ENCODE measurements around the gene NAT8L. TPM values are rescaled to one million over a fixed set of nuclear protein-coding genes. Genes with fewer than 3 reads are reported as not detected.
A peak's percentile ranks its signal among the peaks of the same experiment; 100 is the strongest.
"Not testable (repeated sequence)": the region's sequence is repeated elsewhere in the genome, so short reads cannot be mapped to it uniquely, and the experiment has no call there.

Gene NAT8L
- total RNA-seq: 1 to 10 TPM in 1 of 2 donors, under 1 TPM in 1; 0.51 to 1.5 TPM

GRCh38 chr4:2059046-2059725 lies at the start of gene NAT8L:
Gene NAT8L (plus strand): TSS chr4:2059327. CDS start chr4:2059512, 185 bp downstream.
- Mint-ChIP-seq H3K27ac (no peak within 1 kb of the TSS), H3K27me3 (ENCODE audit: low read depth) (peaks cover 31% of the 10 kb centered on the region), H3K4me3 (peak within 1 kb of the TSS in 1 of 2 donors; percentile 36), H3K4me1 (ENCODE audit: low read depth) (no peaks in the 10 kb centered on the region), H3K9me3 (no peaks in the 10 kb centered on the region), H3K36me3 (ENCODE audit: insufficient read depth in 2 of 2) (no peaks in the 10 kb centered on the region)
- ATAC-seq (replicated peaks in 1 of 2): peak; percentile 66 to 70
- peak; percentile 39 to 41 for DNase-seq

DNA sequence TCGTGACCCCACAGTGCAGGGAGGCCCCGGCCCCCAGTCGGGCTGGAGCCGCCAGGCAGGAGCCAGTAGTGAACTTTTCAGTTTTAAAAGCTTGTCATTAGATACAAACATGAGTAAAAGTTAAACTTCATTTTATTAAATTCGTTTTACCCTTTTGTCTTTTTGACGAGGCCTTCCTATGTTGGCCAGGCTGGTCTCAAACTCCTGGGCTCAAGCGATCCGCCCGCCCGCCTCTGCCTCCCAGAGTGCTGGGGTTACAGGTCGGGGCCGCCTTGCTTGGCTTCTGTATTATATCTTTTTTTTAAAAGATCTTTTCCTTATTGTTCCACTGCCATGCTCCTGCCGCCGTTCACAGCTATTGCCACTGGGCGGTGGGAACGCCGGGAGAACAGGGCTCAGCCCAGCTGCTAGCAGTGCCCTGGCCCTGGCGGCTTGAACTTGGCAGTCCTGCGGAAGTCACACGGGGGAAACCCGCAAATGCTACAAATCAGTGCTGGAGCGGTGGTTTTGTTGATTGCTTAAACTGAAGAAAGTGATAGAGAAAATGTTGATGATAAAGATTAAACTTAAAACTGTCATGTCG lies 49.4 kb upstream of the NAT8L start:
- DNase-seq (peak; percentile 49 to 57), ATAC-seq (replicated peaks in 1 of 2) (peak; percentile 37 to 38)
- H3K4me3 Mint-ChIP-seq: peak overlapping the region; percentile 91 to 97
- H3K4me1 Mint-ChIP-seq (ENCODE audit: low read depth): peaks cover 36% of the 10 kb centered on the region
- no peaks in the 10 kb centered on the region for H3K27me3 Mint-ChIP-seq (ENCODE audit: low read depth)
- H3K9me3 Mint-ChIP-seq: no peaks in the 10 kb centered on the region
- H3K36me3 Mint-ChIP-seq (ENCODE audit: insufficient read depth in 2 of 2): peaks cover 4 to 7% of the 10 kb centered on the region in 2 donors
- H3K27ac Mint-ChIP-seq: peak overlapping the region; percentile 92

DNA sequence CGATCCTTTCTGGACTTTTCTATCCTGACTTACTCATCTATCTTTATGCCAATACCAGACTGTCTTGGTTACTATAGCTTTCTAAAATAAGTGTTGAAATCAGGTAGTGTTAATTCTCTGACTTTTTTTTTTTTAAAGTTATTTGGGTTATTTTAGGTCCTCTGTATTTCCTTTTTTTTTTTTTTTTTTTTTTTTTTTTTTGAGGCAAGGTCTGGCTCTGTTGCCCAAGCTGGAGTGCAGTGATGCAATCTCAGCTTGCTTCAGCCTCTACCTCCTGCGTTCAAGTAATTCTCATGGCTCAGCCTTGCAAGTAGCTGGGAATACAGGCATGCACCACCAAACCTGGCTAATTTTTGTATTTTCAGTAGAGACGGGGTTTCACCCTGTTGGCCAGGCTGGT lies 47.5 kb upstream of the NAT8L start:
- H3K9me3 Mint-ChIP-seq: no peaks in the 10 kb centered on the region
- H3K36me3 Mint-ChIP-seq (ENCODE audit: insufficient read depth in 2 of 2): peaks cover 4 to 7% of the 10 kb centered on the region in 2 donors
- H3K27me3 Mint-ChIP-seq (ENCODE audit: low read depth): no peaks in the 10 kb centered on the region
- no peak overlapping the region for H3K4me3 Mint-ChIP-seq
- no peak overlapping the region for H3K27ac Mint-ChIP-seq
- no peak for DNase-seq
- H3K4me1 Mint-ChIP-seq (ENCODE audit: low read depth): peaks cover 25% of the 10 kb centered on the region
- ATAC-seq (replicated peaks in 1 of 2): no peak

DNA sequence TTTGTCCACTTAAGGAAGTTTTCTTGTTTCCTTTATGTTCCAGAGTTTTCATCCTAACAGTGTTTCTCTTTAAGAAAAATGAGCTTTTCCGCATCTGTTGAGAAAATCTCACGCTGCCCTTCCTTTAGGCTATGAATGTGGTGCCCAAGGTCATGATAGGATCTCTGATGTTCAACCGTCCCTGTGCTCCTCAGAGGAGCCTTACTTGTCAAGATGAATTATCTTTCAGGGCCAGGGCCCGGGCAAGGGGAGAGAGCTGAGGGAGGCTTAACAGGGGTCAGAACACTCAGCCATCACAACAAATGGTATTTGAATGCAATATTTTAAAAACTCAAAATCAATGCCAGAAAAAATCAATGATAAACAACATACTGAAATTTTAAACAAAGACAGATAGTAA lies 44.1 kb upstream of the NAT8L start:
- Mint-ChIP-seq H3K27me3 (ENCODE audit: low read depth) (peaks cover 5% of the 10 kb centered on the region), H3K36me3 (ENCODE audit: insufficient read depth in 2 of 2) (no peaks in the 10 kb centered on the region), H3K9me3 (no peaks in the 10 kb centered on the region), H3K4me1 (ENCODE audit: low read depth) (peaks cover 9% of the 10 kb centered on the region), H3K4me3 (no peak overlapping the region), H3K27ac (no peak overlapping the region)
- ATAC-seq (replicated peaks in 1 of 2): no peak
- no peak for DNase-seq

GRCh38 chr4:2021358-2022018 lies 37.6 kb upstream of the NAT8L start:
- ATAC-seq (replicated peaks in 1 of 2); H3K4me1 Mint-ChIP-seq (ENCODE audit: low read depth); H3K4me3 Mint-ChIP-seq; H3K27ac Mint-ChIP-seq; H3K9me3 Mint-ChIP-seq; DNase-seq; H3K36me3 Mint-ChIP-seq (ENCODE audit: insufficient read depth in 2 of 2): not testable (repeated sequence)
- H3K27me3 Mint-ChIP-seq (ENCODE audit: low read depth): peaks cover 50% of the 10 kb centered on the region

DNA sequence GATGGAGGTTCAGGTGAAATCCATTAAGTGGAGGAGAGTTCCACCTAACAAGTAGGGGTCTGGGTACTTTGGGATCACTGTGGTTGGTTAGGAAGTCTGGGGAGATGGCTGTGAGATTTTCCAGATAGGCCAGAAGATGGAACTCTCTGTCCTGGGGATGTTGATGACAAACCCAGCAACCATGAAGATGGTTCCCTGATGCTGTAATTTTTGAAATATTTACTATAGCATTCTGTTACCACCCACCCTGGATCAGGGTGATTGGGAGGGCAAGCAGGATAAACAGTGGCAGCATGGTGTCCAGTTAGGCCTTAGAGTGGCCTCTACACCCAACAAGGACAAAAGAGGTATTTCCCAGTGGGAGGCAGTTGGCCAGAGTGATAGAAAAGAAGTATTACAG lies 34.4 kb upstream of the NAT8L start:
- Mint-ChIP-seq H3K9me3 (peaks cover 0 to 3% of the 10 kb centered on the region in 2 donors), H3K36me3 (ENCODE audit: insufficient read depth in 2 of 2) (peaks cover 0 to 2% of the 10 kb centered on the region in 2 donors), H3K27ac (no peak overlapping the region), H3K4me3 (no peak overlapping the region), H3K27me3 (ENCODE audit: low read depth) (peaks cover 57% of the 10 kb centered on the region), H3K4me1 (ENCODE audit: low read depth) (no peaks in the 10 kb centered on the region)
- ATAC-seq (replicated peaks in 1 of 2) (no peak), DNase-seq (no peak)

- no peak for ATAC-seq (replicated peaks in 1 of 2)
Measured at GRCh38 chr4:2025817-2026216, 33.3 kb upstream of the NAT8L start.

GRCh38 chr4:2027120-2027519 lies 32.0 kb upstream of the NAT8L start:
- H3K27ac Mint-ChIP-seq; H3K4me3 Mint-ChIP-seq; H3K36me3 Mint-ChIP-seq (ENCODE audit: insufficient read depth in 2 of 2); H3K4me1 Mint-ChIP-seq (ENCODE audit: low read depth); H3K9me3 Mint-ChIP-seq; DNase-seq; ATAC-seq (replicated peaks in 1 of 2): not testable (repeated sequence)
- H3K27me3 Mint-ChIP-seq (ENCODE audit: low read depth): peaks cover 40% of the 10 kb centered on the region

More at GRCh38 chr4:2025817-2026216, 33.3 kb upstream of the NAT8L start:
- Mint-ChIP-seq H3K27ac (no peak overlapping the region), H3K4me3 (no peak overlapping the region), H3K4me1 (ENCODE audit: low read depth) (no peaks in the 10 kb centered on the region), H3K36me3 (ENCODE audit: insufficient read depth in 2 of 2) (peaks cover 0 to 2% of the 10 kb centered on the region in 2 donors), H3K27me3 (ENCODE audit: low read depth) (peaks cover 53% of the 10 kb centered on the region), H3K9me3 (peaks cover 0 to 3% of the 10 kb centered on the region in 2 donors)
- DNase-seq: no peak

DNA sequence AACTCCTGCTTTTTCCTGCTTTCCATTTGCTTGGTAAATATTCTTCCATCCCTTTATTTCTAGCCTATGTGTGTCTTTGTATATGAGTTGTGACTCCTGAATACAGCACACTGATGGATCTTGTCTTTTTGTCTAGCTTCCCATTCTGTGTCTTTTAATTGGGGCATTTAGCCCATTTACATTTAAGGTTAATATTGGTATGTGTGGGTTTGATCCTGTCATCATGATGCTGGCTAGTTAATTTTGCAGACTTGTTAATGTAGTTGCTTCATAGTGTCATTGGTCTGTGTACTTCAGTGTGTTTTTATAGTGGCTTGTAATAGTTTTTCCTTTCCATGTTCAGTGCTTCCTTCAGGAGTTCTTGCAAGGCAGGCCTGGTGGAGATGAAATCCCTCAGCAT lies 28.0 kb upstream of the NAT8L start:
- not testable (repeated sequence) for H3K9me3 Mint-ChIP-seq; DNase-seq; ATAC-seq (replicated peaks in 1 of 2); H3K36me3 Mint-ChIP-seq (ENCODE audit: insufficient read depth in 2 of 2); H3K4me1 Mint-ChIP-seq (ENCODE audit: low read depth); H3K27ac Mint-ChIP-seq; H3K4me3 Mint-ChIP-seq
- peaks cover 28% of the 10 kb centered on the region for H3K27me3 Mint-ChIP-seq (ENCODE audit: low read depth)

GRCh38 chr4:2036327-2036726 lies 22.8 kb upstream of the NAT8L start:
- Mint-ChIP-seq H3K27me3 (ENCODE audit: low read depth) (peaks cover 35% of the 10 kb centered on the region), H3K9me3 (no peaks in the 10 kb centered on the region), H3K4me3 (no peak overlapping the region), H3K36me3 (ENCODE audit: insufficient read depth in 2 of 2) (peaks cover 1 to 2% of the 10 kb centered on the region in 2 donors), H3K4me1 (ENCODE audit: low read depth) (no peaks in the 10 kb centered on the region), H3K27ac (no peak overlapping the region)
- no peak for ATAC-seq (replicated peaks in 1 of 2)
- no peak for DNase-seq

- Mint-ChIP-seq H3K9me3 (no peaks in the 10 kb centered on the region), H3K4me1 (ENCODE audit: low read depth) (no peaks in the 10 kb centered on the region), H3K36me3 (ENCODE audit: insufficient read depth in 2 of 2) (peaks cover 2% of the 10 kb centered on the region in 2 donors), H3K4me3 (no peak overlapping the region), H3K27me3 (ENCODE audit: low read depth) (peaks cover 35% of the 10 kb centered on the region), H3K27ac (no peak overlapping the region)
- no peak for DNase-seq
- ATAC-seq (replicated peaks in 1 of 2): no peak
Measured at GRCh38 chr4:2036866-2037265, 22.3 kb upstream of the NAT8L start.

GRCh38 chr4:2040391-2041238 lies 18.5 kb upstream of the NAT8L start:
- Mint-ChIP-seq H3K9me3 (no peaks in the 10 kb centered on the region), H3K36me3 (ENCODE audit: insufficient read depth in 2 of 2) (peaks cover 2% of the 10 kb centered on the region in 2 donors), H3K4me3 (peak overlapping the region; percentile 41 to 69), H3K27me3 (ENCODE audit: low read depth) (peaks cover 33% of the 10 kb centered on the region), H3K27ac (no peak overlapping the region), H3K4me1 (ENCODE audit: low read depth) (no peaks in the 10 kb centered on the region)
- DNase-seq (no peak), ATAC-seq (replicated peaks in 1 of 2) (no peak)

All from activated T-cell treated with anti-CD3 and anti-CD28 coated beads, Interleukin-2, amount 50 U/mL, for 72 hours (primary cell).